IPS-NIHi7 (cell line): ENCODE results near the gene CAVIN3.
"Not testable (repeated sequence)": the region's sequence is repeated elsewhere in the genome, so short reads cannot be mapped to it uniquely, and the experiment has no call there.

Source experiments
- DNase-seq: peaks from one replicate; pipeline ENCODE4 v3.0.0; 2012; ENCODE audit warnings: mixed read lengths; ENCODE audit errors: extremely low spot score

The CAVIN3 gene

DNA sequence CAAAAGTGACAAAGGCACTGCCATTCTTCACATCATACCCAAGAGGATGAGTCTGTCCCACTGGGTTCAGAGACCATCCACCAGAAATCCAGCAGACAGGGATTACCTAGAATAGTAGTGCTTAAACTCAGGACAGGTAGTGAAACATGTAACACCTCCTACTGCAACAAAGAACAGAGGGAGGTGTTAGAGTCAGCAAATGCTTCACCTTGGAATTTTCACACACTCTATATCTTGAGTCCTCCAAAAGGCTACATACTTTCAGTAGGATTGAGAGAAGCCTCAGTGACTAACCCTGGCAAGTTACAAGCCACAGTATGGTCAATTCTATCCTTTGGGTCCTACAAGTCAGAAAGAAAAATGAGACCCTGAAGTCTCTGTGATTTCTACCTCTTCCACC, 6.0 kb upstream of the CAVIN3 start:
- DNase-seq: no peak

DNA sequence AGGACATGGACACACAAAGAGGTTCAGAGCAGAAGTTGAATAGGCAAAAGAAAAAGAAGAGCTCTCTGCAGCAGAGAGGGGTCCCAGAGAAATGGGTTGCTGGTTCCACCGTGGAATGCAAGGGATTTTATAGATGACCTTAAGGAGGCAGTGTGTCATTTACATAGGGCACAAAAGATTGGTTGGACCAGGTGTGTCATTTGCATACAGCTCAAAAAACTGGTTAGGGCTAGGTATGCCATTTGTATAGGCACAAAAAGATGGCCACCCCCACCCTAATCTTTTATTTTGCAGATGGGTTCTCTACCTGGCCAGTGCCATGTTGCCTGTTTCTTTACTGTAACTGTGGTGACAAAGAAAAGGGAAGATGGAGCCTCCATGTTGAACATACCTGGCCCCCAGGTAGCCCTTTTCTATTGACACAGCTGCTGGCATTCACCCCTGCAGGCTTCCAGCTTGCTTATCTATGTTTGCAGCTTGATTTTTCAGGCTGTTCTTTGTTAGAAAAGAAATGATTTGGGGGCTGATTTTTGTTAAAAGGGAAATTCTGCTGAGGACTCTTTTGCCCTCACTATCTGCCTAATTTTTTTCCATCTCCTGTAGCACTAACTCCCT, 3.1 kb upstream of the CAVIN3 start:
- no peak for DNase-seq

DNA sequence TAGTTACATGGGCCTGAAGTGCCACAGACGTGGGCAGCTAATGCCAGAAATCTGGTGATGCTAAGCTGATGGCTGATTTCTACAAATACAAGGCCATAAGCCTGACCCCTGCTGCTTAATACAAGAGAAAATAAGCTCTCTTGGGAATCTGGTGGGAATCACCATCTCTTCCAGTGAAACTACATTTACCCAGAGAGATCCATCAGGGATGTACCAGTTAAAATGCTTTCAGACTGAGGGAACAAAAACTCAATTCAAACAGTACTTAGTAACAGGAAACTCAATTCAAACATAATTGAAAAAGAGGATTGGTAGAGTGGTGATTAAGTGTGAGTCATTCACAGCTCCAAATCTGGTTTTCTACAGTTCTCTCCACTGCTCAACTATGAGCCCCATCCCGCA, 1.7 kb upstream of the CAVIN3 start:
- DNase-seq: no peak

DNA sequence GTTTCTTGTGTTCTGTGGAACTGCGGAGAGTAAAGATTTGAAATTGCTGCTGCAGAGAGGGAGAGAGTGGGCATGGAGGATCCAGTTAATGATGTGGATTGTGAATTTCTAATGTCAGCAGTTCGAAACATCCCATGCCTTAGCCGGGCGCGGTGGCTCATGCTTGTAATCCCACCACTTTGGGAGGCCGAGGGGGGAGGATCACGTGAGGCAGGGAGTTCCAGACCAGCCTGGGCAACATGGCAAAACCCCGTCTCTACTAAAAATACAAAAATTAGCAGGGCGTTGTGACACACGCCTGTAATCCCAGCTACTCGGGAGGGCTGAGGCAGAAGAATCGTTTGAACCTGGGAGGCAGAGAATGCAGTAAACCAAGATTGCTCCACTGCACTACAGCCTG, 1.1 kb upstream of the CAVIN3 start:
- no peak for DNase-seq

DNA sequence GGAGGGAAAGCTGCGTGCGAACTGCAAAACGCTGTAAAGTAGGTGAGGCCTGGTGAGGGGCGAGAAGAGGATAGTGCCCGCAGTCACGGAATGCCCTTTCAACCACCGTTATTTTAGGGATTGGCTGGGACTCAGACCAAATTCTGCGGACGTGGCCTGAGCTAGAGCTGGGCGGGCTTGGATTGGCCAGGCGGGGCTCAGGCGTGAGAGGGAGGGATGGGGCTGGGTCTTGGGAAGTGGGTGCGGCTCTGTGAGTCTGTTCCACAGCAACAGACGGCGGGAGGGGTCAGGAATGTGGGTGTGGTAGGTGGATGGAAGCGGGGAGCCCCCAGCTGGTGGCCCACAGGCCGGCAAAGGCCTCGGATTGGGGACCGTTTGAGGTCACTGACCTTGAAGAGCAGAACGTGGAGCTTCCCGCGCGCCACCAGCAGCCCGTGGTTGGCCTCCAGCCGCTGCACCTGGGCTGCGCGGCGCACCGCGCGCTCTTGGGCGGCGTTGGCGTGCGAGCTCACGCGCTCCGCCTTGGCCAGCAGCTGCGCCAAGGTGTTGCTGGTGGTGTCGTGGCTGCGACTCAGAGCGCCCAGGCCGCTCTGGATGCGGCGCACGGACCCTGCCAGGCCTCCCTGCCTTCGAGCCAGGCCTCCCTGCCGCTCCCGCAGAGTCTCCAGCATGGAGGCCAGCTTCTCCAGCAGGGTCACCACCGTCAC, 444 bp downstream of the CAVIN3 start:
- peak; percentile 80 for DNase-seq

DNA sequence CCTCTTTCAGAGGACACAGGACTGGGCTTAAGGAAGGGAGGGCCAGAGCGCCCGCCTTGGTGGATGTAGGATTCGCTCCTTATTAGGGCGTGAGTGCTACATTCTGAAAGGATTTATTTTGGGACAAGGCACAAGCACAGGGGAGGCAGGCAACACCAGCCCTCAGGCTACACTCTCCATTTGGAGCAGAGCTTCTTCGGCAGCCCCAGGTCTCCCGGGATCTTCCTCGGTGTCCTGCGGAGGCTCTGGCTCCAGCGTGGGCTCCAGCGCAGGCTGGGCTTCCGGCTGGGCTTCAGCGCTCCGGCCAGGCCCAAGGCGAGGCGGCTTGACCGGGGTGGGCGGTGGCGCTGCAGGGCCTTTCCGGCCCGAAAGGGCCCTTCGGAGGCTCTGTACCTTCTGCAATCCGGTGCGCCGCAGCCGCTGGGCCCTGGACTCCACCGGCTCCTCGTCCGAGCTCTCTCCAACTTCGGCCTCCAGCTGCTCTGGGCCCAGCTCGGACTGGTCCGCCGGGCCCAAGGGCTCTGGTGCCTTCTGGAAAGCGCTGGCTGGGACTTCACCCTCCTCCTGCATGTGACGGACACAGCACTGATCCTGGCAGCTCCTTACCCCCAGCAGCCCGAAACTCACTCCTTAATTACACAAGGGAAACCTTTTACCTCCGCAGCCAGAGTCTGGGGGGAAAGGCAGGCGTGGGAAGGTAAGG, 1.1 kb downstream of the CAVIN3 start:
- DNase-seq: peak; percentile 52

DNA sequence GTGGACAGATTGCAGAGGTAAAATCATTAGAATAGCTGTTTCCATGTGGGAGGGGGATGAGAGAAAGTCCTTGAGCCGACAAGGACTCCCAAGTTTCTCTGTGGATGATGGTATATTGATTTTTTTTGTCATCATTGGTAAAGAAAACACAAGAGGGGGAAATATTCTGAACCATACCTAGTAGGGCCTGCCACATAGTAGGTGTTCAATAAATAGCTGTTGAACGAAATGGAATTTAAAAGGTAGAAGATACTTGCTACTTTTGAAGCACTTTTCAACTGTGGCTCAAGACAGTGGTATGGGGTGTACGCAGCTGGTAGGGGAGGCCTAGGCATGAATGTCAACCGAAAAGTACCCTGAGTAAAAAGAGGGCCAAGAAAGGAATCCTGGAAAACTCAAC, 2.1 kb downstream of the CAVIN3 start:
- no peak for DNase-seq

DNA sequence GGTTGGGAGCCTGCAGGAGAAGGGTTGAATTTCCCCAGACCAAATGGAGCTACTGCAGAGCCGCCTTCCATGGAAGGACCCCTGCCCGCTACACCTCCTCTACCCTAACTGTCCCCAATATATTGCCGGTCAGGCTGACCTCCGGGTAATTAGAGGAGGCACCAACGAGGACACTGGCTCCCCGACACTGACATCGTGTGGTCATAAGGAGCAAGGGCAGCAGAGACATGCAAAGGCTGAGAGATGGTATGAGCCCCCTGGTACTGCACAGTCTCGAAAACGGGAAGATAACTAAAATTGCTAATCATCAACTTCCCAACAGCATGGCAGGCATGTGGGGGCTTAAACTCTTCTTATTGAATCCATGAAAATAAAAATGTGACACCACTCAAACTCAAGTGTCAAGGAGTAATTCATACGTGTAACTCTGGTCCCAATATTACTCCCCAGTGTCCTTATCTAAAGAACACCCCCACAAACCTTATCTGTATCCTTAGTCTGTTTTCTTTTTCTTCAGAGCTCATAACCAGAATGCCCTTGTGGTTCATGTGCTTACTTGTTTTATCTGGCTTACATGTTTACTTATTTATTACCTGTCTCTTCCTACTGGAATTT, 4.4 kb downstream of the CAVIN3 start:
- peak; percentile 84 for DNase-seq

DNA sequence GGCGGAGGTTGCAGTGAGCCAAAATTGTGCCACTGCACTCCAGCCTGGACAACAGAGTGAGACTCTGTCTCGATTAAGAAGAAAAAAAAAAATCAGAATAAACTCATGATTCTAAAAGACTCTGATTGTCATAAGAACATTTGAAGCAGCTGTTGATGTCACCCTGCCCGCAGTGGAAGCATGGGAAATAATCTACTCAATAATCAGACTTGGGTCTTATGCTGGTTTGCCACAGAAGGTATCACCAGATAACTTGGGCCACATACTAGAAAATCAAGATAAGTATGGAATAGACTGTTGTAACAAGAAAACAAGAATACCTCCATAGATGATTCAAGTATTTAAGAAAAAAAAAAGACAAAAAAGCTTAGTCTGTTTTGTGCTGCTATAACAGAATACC, 8.2 kb downstream of the CAVIN3 start:
- no peak for DNase-seq

DNA sequence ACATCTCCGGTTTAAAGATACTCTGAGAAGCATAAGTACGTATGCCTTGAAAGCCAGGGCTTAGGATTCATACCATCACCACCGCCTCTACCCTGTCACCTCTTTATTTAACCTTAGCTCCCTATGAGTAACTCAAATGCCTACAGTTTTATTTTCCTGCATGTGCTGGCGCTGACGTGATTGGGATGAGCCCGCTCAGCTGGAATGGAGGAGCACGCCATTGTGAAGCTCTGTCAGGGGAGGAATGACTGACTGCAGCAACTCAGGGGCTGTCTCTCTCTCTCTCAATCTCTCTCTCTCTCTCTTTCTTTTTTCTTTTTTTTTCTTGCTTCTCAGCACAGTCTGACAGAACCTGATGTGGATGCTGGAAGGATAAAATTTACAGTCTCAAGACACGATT, 12.4 kb downstream of the CAVIN3 start:
- DNase-seq: no peak

DNA sequence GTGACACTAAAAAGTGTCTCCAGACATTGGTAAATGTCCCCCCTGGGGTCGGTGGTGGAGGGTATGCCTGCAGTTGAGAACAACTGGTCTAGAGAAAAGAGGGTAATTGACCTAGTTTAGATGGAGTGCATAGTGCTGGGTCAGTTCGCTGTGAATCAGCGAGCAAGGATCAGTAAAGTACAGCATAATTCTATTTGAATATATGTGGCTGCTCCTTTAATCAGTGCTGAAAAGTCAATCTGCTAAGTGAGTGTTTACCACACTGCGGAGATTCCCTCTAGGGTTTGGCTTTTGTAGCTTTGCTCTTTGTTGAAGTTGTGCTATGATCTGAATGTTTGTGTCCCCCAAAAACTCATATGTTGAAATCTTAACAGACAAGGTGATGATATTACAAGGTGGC, 15.0 kb downstream of the CAVIN3 start:
- no peak for DNase-seq

DNA sequence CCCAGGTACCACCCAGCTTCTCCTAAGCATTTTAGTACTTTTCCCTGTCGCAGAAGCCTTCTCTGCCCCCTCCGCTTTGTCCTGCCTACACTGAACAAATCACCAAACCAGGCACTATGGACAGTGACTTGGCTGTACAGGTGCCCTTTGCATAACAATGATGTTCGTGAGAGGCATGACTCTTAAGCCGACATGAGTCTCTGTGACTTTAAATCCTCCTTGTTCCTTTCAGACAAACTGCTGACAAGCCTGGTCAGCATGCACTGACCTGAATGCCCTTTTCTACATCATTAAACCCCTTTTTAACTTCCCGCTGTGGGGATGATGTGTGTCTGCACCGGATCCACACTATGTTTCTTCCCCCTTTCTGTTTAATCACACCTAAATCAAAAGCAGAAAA, 16.6 kb downstream of the CAVIN3 start:
- DNase-seq: no peak

DNA sequence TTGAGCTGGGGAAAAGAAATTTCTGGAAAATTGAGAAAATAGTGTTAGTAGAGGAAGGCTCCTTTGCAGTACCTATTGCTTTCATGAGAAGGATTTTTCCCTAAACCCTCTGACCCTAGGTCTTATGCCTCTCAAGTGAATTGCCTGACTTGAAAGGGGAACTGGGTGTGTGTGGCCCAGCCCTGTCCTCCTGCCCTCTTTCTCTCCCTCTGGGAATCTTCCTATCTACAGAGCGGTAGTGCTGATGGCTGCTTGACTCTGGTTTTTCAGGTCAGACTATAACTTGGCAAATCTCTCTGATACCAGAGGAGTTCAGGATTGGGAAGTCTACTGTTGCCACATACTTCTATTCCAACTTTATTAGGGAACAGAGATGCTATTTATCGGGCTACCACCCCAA, 19.2 kb downstream of the CAVIN3 start:
- DNase-seq: no peak

DNA sequence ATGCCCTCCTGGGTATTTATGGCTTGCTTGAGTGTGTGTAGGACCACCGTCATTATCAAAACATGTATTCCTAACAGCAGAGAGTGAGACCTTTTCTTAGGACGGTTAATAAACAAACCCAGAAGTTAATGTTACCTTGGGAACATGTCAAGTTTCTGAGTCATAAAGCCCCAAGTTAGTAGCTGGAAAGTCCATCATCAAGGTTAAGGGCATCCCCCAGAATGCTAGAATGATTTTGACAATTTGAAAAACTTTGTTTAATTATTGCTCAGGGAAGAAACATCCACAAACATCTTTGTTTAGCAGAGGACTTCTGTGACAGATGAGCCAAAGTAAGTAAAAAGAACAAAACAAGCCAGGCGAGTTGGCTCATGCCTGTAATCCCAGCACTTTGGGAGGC, 20.0 kb downstream of the CAVIN3 start:
- DNase-seq: no peak

DNA sequence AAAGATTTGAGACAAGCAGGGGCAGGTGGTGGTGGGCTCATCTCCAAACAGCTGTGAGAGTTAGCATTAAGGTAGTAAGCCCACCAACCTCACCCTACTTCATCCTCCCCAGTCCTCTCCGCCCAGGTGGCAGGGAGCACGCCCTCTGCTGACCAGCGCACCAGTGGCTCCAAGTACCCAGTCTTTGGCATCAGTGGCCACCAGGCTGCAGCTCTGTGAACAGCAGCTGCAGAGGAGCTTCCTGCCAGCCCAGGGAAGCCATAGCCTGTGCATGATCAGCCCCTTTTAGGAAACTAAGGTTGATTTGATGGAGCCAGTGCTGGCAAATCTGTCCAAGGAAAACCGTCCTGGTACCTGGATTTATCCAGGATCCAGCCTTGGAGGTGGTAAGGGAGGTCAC, 21.7 kb downstream of the CAVIN3 start:
- peak; percentile 84 for DNase-seq

DNA sequence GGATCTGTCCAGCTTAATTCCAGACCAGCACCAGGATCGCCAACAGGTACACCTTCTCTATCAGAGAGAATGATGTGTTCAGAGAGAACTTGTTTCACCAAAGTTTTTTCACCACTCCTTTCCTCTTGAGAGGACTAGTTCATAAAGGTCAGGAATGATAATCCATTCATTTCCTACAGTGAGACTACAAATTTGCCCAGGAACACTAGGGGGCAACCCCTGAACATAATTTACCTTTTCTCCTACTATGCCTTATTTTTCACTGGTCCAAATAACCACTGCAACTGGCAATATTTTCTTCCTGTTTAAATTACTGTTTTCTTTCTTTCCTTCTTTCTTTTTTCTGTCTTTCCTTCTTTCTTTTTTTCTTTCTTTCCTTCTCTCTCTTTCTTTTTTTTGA, 22.5 kb downstream of the CAVIN3 start:
- DNase-seq: no peak

DNA sequence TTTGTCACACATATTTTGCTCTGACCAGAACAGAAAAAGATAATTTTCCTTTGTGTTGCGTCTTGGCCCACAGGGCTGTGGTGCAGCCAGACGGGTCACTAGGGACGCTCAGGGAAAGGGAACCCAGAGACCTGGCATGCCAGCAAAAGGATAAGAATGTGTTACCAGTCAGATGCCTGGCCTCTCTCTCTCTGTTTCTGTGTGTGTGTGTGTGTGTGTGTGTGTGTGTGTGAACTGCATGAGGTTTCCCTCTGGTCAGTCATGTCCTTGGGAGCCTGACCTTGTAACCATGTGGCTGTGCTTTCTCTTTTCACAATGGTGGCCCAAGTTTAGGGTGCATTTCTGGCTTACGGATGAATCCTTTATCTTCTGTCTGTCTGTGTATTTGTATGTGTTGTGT, 35.3 kb downstream of the CAVIN3 start:
- DNase-seq: no peak

DNA sequence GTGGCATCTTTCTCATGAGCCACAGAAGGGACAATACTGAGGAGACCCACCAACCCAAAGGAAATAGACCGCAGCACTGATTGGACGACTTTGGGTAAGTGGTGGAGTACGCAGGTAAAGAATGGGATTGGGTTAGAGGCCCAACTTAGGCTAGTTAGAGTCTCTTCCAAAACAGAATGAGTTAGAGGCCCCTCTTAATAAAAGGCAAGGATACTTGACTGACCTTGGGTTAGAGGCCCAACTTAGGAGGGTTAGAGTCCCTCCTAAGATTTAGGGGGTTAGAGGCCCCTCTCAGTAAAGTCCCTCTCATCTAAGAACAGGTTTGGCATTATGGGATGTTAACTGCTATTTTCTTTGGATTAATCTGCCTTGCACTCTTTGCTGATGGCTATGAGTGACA, 36.1 kb downstream of the CAVIN3 start:
- no peak for DNase-seq

DNA sequence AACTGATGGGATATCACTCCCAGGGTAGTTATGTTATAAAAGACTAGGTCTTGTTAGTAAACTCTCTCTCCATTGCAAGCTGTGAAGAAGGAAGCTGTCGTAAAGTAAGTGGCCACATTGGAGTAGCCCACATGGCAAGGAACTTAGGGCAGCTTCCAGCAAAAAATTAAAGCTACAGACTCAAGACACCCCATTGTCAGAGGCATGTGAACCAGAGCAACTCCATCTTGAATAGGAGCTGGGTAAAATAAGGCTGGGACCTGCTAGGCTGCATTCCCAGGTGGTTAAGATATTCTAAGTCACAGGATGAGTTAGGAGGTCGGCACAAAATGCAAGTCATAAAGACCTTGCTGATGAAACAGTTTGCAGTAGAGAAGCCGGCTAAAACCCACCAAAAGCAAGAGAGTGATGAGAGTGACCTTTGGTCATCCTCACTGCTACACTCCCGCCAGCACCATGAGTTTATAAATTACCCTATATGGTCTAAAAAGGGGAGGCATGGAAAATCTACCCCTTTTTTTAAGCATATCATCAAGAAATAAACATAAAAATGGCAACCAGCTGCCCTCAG, 36.8 kb downstream of the CAVIN3 start:
- DNase-seq: no peak

DNA sequence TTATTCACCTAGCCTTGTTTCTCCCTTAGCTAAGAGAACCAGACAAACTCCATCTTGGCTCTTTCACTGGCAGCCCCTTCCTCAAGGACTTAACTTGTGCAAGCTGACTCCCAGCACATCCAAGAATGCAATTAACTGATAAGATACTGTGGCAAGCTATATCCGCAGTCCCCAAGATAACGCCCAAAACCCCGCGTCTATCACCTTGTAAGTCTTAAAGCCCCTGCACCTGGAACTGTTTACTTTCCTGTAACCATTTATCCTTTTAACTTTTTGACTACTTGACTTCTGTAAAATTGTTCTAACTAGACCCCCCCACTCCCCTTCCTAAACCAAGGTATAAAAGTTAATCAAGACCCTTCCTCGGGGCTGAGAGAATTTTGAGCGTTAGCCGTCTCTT, 39.5 kb downstream of the CAVIN3 start:
- DNase-seq: not testable (repeated sequence)

DNA sequence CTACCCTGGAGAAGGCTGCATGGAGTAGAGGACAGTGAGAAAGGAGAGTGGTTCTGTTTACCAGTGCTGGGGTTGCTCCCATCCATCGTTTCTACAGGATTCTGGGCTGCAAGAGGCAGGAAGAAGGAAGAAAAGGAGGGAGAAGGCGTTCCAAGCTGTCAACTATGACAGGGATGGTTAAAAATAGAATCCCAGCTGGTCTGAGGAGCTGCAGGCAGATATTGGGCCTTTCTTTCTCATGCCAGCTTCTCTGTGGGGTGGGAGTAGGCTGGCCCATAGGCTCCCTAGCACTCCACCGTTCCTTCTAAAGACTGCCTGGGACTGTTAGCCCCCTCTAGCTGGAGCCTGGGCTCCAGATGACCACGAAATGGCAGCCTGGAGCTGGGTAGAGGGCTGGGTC, 47.1 kb downstream of the CAVIN3 start:
- DNase-seq: no peak

DNA sequence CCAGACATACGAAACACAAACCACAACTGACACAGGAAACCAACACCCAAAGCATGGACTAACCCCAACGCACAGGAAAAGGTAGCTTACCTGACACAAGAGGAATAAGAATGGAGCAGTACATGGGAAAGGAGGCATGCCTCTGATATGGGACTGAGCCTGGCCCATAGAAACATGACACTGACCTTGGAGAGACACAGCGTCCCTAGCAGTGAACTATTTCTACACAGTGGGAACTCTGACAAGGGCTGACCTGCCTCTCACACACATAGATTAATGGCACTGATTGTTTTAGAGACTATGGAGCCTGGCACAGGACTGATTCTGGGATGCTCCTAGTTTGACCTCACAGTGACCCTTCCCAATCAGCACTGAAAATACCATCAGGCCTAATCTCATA, 48.7 kb downstream of the CAVIN3 start:
- no peak for DNase-seq
